ENCODE data around the gene FBLN1.

GRCh38 chr22:45631140-45631840, 128.6 kb downstream of the FBLN1 start:
- no peak for TF ChIP-seq POLR2A (IDR thresholded peaks at IDR 0.05)
- TF ChIP-seq CTCF (IDR thresholded peaks at IDR 0.05): no peak
